HuH-7 (cell line): ENCODE results near the gene IL10RB.

Experiments
- DNase-seq: peaks from one replicate; pipeline ENCODE4 v3.0.0; 2011; ENCODE audit warnings: low spot score

The IL10RB gene

GRCh38 chr21:33267250-33267649 is 1.1 kb downstream of the IL10RB start:
- no peak for DNase-seq

GRCh38 chr21:33268393-33268736 is 2.2 kb downstream of the IL10RB start:
- no peak for DNase-seq

GRCh38 chr21:33268737-33269441 is 2.7 kb downstream of the IL10RB start:
- no peak for DNase-seq

GRCh38 chr21:33270986-33271385 is 4.8 kb downstream of the IL10RB start:
- no peak for DNase-seq

GRCh38 chr21:33273044-33273443 is 6.9 kb downstream of the IL10RB start:
- DNase-seq: no peak

- no peak for DNase-seq
Measured at GRCh38 chr21:33278721-33279120, 12.6 kb downstream of the IL10RB start.

- DNase-seq: no peak
Measured at GRCh38 chr21:33279330-33279820, 13.2 kb downstream of the IL10RB start.

GRCh38 chr21:33281096-33281652 is 15.0 kb downstream of the IL10RB start:
- DNase-seq: no peak

GRCh38 chr21:33283203-33283602 is 17.0 kb downstream of the IL10RB start:
- no peak for DNase-seq

- no peak for DNase-seq
Measured at GRCh38 chr21:33286076-33286475, 19.9 kb downstream of the IL10RB start.

- no peak for DNase-seq
Measured at GRCh38 chr21:33286600-33287456, 20.7 kb downstream of the IL10RB start.

- DNase-seq: no peak
Measured at GRCh38 chr21:33289199-33289819, 23.1 kb downstream of the IL10RB start.

GRCh38 chr21:33290441-33290840 is 24.3 kb downstream of the IL10RB start:
- no peak for DNase-seq

GRCh38 chr21:33291686-33292085 is 25.5 kb downstream of the IL10RB start:
- no peak for DNase-seq

GRCh38 chr21:33292724-33293123 is 26.6 kb downstream of the IL10RB start:
- DNase-seq: no peak

- no peak for DNase-seq
Measured at GRCh38 chr21:33293136-33293535, 27.0 kb downstream of the IL10RB start.

GRCh38 chr21:33293811-33294216 is 27.6 kb downstream of the IL10RB start:
- DNase-seq: no peak

GRCh38 chr21:33296156-33296555 is 30.0 kb downstream of the IL10RB start:
- no peak for DNase-seq

- DNase-seq: no peak
Measured at GRCh38 chr21:33299181-33299752, 33.1 kb downstream of the IL10RB start.

- DNase-seq: no peak
Measured at GRCh38 chr21:33300701-33301631, 34.8 kb downstream of the IL10RB start.

GRCh38 chr21:33301632-33302002 is 35.5 kb downstream of the IL10RB start:
- no peak for DNase-seq
